ENCODE measurements around the gene EIF3A.

DNA sequence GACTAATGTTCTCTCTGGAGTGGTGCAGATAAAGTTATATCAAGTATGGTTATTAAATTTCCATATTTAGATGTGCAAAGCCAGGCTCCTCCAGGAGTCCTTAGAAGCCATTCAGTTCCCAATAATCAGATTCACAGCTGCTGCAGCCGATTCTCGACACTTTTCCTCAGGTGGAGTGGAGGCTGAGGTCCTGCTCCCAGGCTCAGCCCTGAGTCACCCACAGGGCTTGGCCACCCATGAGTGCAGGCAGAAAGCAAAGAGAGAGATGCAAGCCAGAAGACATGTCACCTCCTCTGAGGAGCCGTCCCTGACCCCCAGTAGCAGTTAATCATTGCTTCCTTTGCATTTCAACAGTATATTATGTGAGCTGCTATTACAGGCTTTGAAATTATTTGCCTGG, 87.4 kb downstream of the EIF3A start:
- TF ChIP-seq CTCF (IDR thresholded peaks at IDR 0.05) (no peak), POLR2A (IDR thresholded peaks at IDR 0.05) (no peak)
